H9 (cell line): Measurements from ENCODE around the gene PRCD. TPM values are rescaled to one million over a fixed set of nuclear protein-coding genes. Genes with fewer than 3 reads are reported as not detected.

Source experiments
- DNase-seq: peaks from one replicate; pipeline ENCODE4 v3.0.0-alpha.2; 2017
- H2AFZ ChIP-seq: one replicate; pipeline ENCODE4 v1.6.1; 2013; ENCODE audit warnings: mild to moderate bottlenecking, low read length, control low read depth, moderate library complexity
- H2AK5ac ChIP-seq: 2 replicates; pipeline ENCODE4 v1.6.1; 2013; ENCODE audit warnings: low read length, control low read depth, mixed read lengths; ENCODE audit not compliant: insufficient read length
- H2BK120ac ChIP-seq: one replicate; pipeline ENCODE4 v1.6.1; 2013; ENCODE audit warnings: low read depth, mild to moderate bottlenecking, low read length, control low read depth, inconsistent platforms; ENCODE audit not compliant: poor library complexity, severe bottlenecking
- H2BK12ac ChIP-seq: 2 replicates; pipeline ENCODE4 v1.6.1; 2013; ENCODE audit warnings: low read length, control low read depth, mixed read lengths, low read depth; ENCODE audit not compliant: insufficient read length
- H2BK15ac ChIP-seq: 2 replicates; pipeline ENCODE4 v1.6.1; 2013; ENCODE audit warnings: low read depth, low read length, control low read depth
- H2BK20ac ChIP-seq: one replicate; pipeline ENCODE4 v1.6.1; 2013; ENCODE audit warnings: low read depth, mild to moderate bottlenecking, low read length, control low read depth, inconsistent platforms; ENCODE audit not compliant: poor library complexity, severe bottlenecking
- H2BK5ac ChIP-seq: 2 replicates; pipeline ENCODE4 v1.6.1; 2013; ENCODE audit warnings: low read length, control low read depth, mixed read lengths; ENCODE audit not compliant: insufficient read length
- H3K14ac ChIP-seq: 2 replicates; pipeline ENCODE4 v1.6.1; 2013; ENCODE audit warnings: low read length, control low read depth; ENCODE audit not compliant: insufficient read depth
- H3K18ac ChIP-seq: 2 replicates; pipeline ENCODE4 v1.6.1; 2013; ENCODE audit warnings: low read depth, mild to moderate bottlenecking, mixed read lengths, low read length, control low read depth; ENCODE audit not compliant: insufficient read length
- H3K23ac ChIP-seq: 2 replicates; pipeline ENCODE4 v1.6.1; 2013; ENCODE audit warnings: low read length, control low read depth, mixed read lengths, low read depth; ENCODE audit not compliant: insufficient read length
- H3K23me2 ChIP-seq: 2 replicates; pipeline ENCODE4 v1.6.1; 2013; ENCODE audit warnings: low read depth, mild to moderate bottlenecking, mixed read lengths, low read length, control low read depth; ENCODE audit not compliant: insufficient read length, poor library complexity, severe bottlenecking
- H3K27ac ChIP-seq: 2 replicates; pipeline ENCODE4 v1.5.1; 2013; ENCODE audit warnings: low read length, control low read depth, mixed read lengths, low read depth; ENCODE audit not compliant: insufficient read length
- H3K27me3 ChIP-seq: 2 replicates; pipeline ENCODE4 v1.6.1; 2013; ENCODE audit warnings: low read length, control low read depth, inconsistent platforms; ENCODE audit not compliant: insufficient read depth
- H3K4ac ChIP-seq: 2 replicates; pipeline ENCODE4 v1.6.1; 2013; ENCODE audit warnings: low read depth, mild to moderate bottlenecking, control low read depth, inconsistent platforms, low read length, moderate library complexity
- H3K4me1 ChIP-seq: 2 replicates; pipeline ENCODE4 v1.6.1; 2013; ENCODE audit warnings: low read length, control low read depth, inconsistent platforms; ENCODE audit not compliant: insufficient read depth
- H3K4me2 ChIP-seq: 2 replicates; pipeline ENCODE4 v1.6.1; 2013; ENCODE audit warnings: low read length, control low read depth, mixed read lengths; ENCODE audit not compliant: insufficient read length, insufficient read depth
- H3K56ac ChIP-seq: 2 replicates; pipeline ENCODE4 v1.6.1; 2013; ENCODE audit warnings: low read depth, mild to moderate bottlenecking, mixed read lengths, low read length, control low read depth; ENCODE audit not compliant: insufficient read length
- H3K79me1 ChIP-seq: 2 replicates; pipeline ENCODE4 v1.6.1; 2013; ENCODE audit warnings: low read depth, mild to moderate bottlenecking, moderate library complexity, low read length, control low read depth, inconsistent platforms; ENCODE audit not compliant: insufficient read depth, poor library complexity, severe bottlenecking
- H3K79me2 ChIP-seq: 2 replicates; pipeline ENCODE4 v1.6.1; 2013; ENCODE audit warnings: low read length, control low read depth, inconsistent platforms; ENCODE audit not compliant: insufficient read depth
- H3K9ac ChIP-seq: 2 replicates; pipeline ENCODE4 v1.6.1; 2013; ENCODE audit warnings: low read length, control low read depth, mixed read lengths; ENCODE audit not compliant: insufficient read length; ENCODE audit errors: extremely low read depth
- H3K9me3 ChIP-seq: one replicate; pipeline ENCODE4 v1.6.1; 2013; ENCODE audit warnings: low read depth, low read length, inconsistent platforms; ENCODE audit not compliant: control insufficient read depth
- H3T11ph ChIP-seq: one replicate; pipeline ENCODE4 v1.6.1; 2013; ENCODE audit warnings: mild to moderate bottlenecking, low read length, control low read depth, inconsistent platforms
- H4K20me1 ChIP-seq: one replicate; pipeline ENCODE4 v1.6.1; 2013; ENCODE audit not compliant: control insufficient read depth, insufficient read length, insufficient read depth
- H4K5ac ChIP-seq: 2 replicates; pipeline ENCODE4 v1.6.1; 2013; ENCODE audit warnings: low read depth, mild to moderate bottlenecking, mixed read lengths, low read length, control low read depth; ENCODE audit not compliant: insufficient read length
- H4K8ac ChIP-seq: replicated peaks from 2 replicates; pipeline ENCODE4 v1.6.1; 2013; ENCODE audit warnings: low read length, control low read depth, mixed read lengths, low read depth; ENCODE audit not compliant: insufficient read length
- H4K91ac ChIP-seq: 2 replicates; pipeline ENCODE4 v1.6.1; 2013; ENCODE audit warnings: low read depth, mild to moderate bottlenecking, moderate library complexity, mixed read lengths, low read length, control low read depth; ENCODE audit not compliant: insufficient read length
- H3K27ac Mint-ChIP-seq, 3 experiments: 2 replicates in 2 of 3; 3 replicates in 1 of 3; pipeline ENCODE4 v1.8.0; 2020 to 2021; ENCODE audit warnings: mixed read lengths in 3 of 3, mild to moderate bottlenecking in 1 of 3, moderate library complexity in 1 of 3
- H3K27me3 Mint-ChIP-seq: 2 replicates; pipeline ENCODE4 v1.8.0; 2021; ENCODE audit warnings: low read depth, mild to moderate bottlenecking, moderate library complexity, mixed read lengths
- H3K36me3 Mint-ChIP-seq, 3 experiments: 2 replicates in 2 of 3; 3 replicates in 1 of 3; pipeline ENCODE4 v1.8.0; 2020 to 2021; ENCODE audit warnings: low read depth in 3 of 3, mixed read lengths in 3 of 3; ENCODE audit not compliant: insufficient read depth in 1 of 3
- H3K4me1 Mint-ChIP-seq, 2 experiments: 2 replicates each; pipeline ENCODE4 v1.8.0; 2020; ENCODE audit warnings: mixed read lengths in 2 of 2
- H3K4me3 Mint-ChIP-seq, 2 experiments: 2 replicates in 1 of 2; 3 replicates in 1 of 2; pipeline ENCODE4 v1.8.0; 2020 to 2021; ENCODE audit warnings: mild to moderate bottlenecking in 2 of 2, mixed read lengths in 2 of 2, moderate library complexity in 1 of 2
- H3K9me3 Mint-ChIP-seq, 2 experiments: 2 replicates in 1 of 2; 3 replicates in 1 of 2; pipeline ENCODE4 v1.8.0; 2020; ENCODE audit warnings: mild to moderate bottlenecking in 2 of 2, mixed read lengths in 2 of 2, moderate library complexity in 1 of 2
- WGBS: extraction: QIAGEN DNeasy Blood & Tissue Kit; methylation state at CpG from one replicate; pipeline ENCODE4 v1.1.7; 2013; ENCODE audit warnings: missing lambda C conversion rate, low lambda C conversion rate, mixed read lengths; ENCODE audit not compliant: insufficient read length; ENCODE audit errors: extremely low coverage; 5-methylcytosine and 5-hydroxymethylcytosine counted together
- total RNA-seq: library from RNA; stranded (reverse); gene quantifications from 2 replicates; pipeline ENCODE4 v1.2.1, GENCODE V29; 2021
- TF ChIP-seq, protein P1 (sequence below): fragments of 200-600 bp; sonication (generic); conservative IDR thresholded peaks from 3 replicates; pipeline ENCODE4 v1.8.0; 2021; ENCODE audit warnings: antibody characterized with exemption, mild to moderate bottlenecking

The PRCD gene
- total RNA-seq, 1 experiment from 2014 or later: 0.46 TPM

DNA sequence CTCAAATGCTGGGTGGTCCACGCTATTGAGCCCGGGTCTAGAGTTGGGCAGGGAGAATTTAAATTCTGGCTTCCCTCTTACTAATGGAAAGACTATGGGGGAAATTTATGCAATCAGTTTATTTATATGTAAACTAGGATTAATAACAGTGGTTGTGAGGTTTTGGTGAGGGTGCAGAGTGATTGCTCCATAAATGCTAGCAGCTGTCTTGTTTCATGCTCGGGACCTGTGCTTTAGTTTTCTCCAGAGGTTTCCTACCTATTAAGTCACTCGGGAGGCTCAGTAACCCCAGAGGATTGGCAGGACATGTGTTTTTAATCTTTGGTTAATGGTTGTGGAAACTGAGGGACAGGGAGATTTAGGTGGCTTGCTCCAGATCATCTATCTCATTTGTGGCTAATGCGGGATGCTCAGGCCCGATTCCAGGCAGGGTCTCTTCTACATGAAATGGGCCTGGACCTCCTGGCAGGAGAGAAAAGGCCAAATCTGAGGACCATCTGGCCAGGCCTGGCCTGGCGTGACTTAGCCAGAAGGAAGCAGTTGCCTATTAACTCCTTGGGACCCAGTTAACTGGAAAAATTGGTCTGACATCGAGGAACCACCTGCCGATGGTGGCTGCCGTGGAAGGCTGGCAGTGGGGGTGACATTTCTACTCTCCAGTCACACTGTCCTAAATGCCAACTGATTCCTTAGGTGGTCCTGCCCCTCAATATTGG is 2.1 kb downstream of the PRCD start:
- Histone ChIP-seq H3K79me2 (no peaks in the 10 kb centered on the region), H3K14ac (no peak overlapping the region), H3K9me3 (no peaks in the 10 kb centered on the region), H3K9ac (no peak overlapping the region), H3K23me2 (peaks cover 11% of the 10 kb centered on the region), H3K27ac (no peak overlapping the region), H3K56ac (no peak overlapping the region), H2BK20ac (no peak overlapping the region), H3K23ac (no peak overlapping the region), H3K4me2 (no peak overlapping the region), H4K8ac (no peak overlapping the region), H3T11ph (no peak overlapping the region), H3K79me1 (no peaks in the 10 kb centered on the region), H2BK15ac (no peak overlapping the region), H4K20me1 (peaks cover 4% of the 10 kb centered on the region), H2BK12ac (no peak overlapping the region), H2BK120ac (no peak overlapping the region), H2AK5ac (no peak overlapping the region), H2AFZ (no peak overlapping the region), H3K4me1 (peaks cover 2% of the 10 kb centered on the region; the same call in 1 of the 2 replicates), H3K4ac (no peak overlapping the region), H2BK5ac (no peak overlapping the region), H4K5ac (no peak overlapping the region), H4K91ac (no peak overlapping the region), H3K27me3 (peaks cover 15% of the 10 kb centered on the region; the same call in 1 of the 2 replicates), H3K18ac (no peak overlapping the region)
- no CpG with 5 or more reads among the region's 10 CpGs for WGBS
- peaks cover 31 to 45% of the 10 kb centered on the region in 2 experiments for H3K4me1 Mint-ChIP-seq
- H3K27me3 Mint-ChIP-seq: peaks cover 43% of the 10 kb centered on the region
- TF ChIP-seq, protein P1, sequence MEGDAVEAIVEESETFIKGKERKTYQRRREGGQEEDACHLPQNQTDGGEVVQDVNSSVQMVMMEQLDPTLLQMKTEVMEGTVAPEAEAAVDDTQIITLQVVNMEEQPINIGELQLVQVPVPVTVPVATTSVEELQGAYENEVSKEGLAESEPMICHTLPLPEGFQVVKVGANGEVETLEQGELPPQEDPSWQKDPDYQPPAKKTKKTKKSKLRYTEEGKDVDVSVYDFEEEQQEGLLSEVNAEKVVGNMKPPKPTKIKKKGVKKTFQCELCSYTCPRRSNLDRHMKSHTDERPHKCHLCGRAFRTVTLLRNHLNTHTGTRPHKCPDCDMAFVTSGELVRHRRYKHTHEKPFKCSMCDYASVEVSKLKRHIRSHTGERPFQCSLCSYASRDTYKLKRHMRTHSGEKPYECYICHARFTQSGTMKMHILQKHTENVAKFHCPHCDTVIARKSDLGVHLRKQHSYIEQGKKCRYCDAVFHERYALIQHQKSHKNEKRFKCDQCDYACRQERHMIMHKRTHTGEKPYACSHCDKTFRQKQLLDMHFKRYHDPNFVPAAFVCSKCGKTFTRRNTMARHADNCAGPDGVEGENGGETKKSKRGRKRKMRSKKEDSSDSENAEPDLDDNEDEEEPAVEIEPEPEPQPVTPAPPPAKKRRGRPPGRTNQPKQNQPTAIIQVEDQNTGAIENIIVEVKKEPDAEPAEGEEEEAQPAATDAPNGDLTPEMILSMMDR: no peak
- no peaks in the 10 kb centered on the region for H3K36me3 Mint-ChIP-seq
- DNase-seq: no peak
- H3K4me3 Mint-ChIP-seq: peak overlapping the region in 1 of 2 experiments; percentile 24; a peak in 1 of 5 replicates
- H3K27ac Mint-ChIP-seq: no peak overlapping the region
- H3K9me3 Mint-ChIP-seq: no peaks in the 10 kb centered on the region
